ENCODE data around the gene TMEM219. TPM values are rescaled to one million over a fixed set of nuclear protein-coding genes. Genes with fewer than 3 reads are reported as not detected.
A peak's percentile ranks its signal among the peaks of the same experiment; 100 is the strongest.

The TMEM219 gene
- total RNA-seq (ENCODE audit: unreplicated experiment) = 88.0 TPM
- long read RNA-seq, transcript TMEM219-204 (5 exons, 1,292 nt) = major isoform, 18 of 68 reads
- long read RNA-seq, transcript TMEM219-201 (6 exons, 999 nt) = minor isoform, 14 of 68 reads
- long read RNA-seq, partial matches to known transcripts = 6 of 68 reads
- long read RNA-seq, other reads (novel, unspliced or antisense) = 28 of 68 reads

DNA sequence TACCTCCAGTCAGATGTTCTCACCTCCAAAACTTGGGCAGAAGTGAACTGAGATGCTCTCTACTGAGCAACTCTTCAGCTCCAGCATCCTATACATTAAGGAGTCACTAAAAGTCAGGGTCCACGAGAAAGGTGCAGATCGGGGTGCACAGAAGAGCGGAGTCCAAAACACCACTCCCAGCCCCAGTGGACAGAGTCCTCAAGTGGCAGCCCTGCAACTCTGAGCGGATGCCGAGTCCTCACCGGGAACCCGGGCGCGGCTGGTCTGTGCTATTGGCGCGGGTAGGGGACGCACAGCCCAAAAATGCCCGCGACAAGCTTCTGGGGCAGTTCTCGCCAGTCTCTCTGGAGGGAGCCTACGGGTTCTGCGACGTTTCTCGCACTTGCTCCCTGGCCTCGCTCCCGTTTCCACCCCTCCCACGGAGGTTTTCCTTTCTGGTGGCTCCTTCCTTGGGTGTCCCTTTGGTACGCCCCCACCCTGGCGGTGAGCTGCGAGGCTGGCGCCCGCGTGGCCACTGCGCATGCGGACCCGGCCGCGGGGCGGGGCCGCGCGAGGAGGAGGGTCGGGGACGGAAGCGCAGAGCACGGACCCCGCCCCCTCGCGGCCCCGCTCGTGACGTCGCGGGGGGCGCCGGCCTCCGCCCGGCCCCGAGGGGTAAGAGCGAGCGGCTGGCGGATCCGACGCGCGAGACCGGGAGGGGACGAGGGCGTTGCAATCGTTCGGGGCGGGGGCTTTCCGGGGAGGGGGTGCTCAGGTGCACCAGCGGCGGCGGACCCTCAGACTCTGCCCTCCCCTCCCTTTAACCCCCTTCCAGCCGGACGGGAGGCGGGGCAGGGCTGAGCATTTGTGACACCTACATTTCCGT, at the start of gene TMEM219:
Gene TMEM219 (plus strand): TSS at position 601 of the 865 bp plus-strand sequence. CDS start 1,065 bp downstream, outside the sequence.
- no peaks in the 10 kb centered on the region for H3K4me1 Mint-ChIP-seq (ENCODE audit: low read depth, unreplicated experiment)
- H3K27me3 Mint-ChIP-seq (ENCODE audit: unreplicated experiment) = peaks cover 2% of the 10 kb centered on the region
- peak within 1 kb of the TSS; percentile 62 for H3K27ac Mint-ChIP-seq (ENCODE audit: unreplicated experiment)
- peak; percentile 64 for TF ChIP-seq CTCF (IDR thresholded peaks at IDR 0.05; ENCODE audit: partially characterized antibody, unreplicated experiment)
- H3K36me3 Mint-ChIP-seq (ENCODE audit: unreplicated experiment) = peaks cover 4% of the 10 kb centered on the region
- DNase-seq = peak; percentile 91
- peak within 1 kb of the TSS; percentile 95 for H3K4me3 Mint-ChIP-seq (ENCODE audit: unreplicated experiment)
- H3K9me3 Mint-ChIP-seq (ENCODE audit: unreplicated experiment) = peaks cover 6% of the 10 kb centered on the region

DNA sequence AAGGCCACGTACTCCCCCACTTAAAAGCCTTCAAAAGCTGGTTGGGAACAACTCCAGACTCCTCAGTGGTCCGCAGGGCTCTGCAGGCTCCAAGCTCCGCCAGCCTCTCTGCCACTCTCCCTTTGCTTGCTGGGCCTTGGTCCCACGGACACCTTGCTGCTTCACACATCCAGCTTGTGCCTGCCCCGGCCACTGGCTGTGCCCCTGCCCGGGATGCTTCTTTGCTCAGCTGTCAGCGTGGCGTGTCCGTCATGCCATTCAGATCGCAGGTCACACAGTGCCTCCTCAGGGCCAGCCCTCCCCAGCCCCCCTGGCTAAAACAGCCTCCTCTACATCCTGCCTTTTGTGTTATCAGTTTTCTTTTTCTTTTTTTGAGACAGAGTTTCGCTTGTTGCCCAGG, 49.8 kb upstream of the TMEM219 start:
- Mint-ChIP-seq H3K36me3 (ENCODE audit: unreplicated experiment) (no peaks in the 10 kb centered on the region), H3K4me1 (ENCODE audit: low read depth, unreplicated experiment) (no peaks in the 10 kb centered on the region), H3K27me3 (ENCODE audit: unreplicated experiment) (peaks cover 12% of the 10 kb centered on the region), H3K4me3 (ENCODE audit: unreplicated experiment) (peak overlapping the region; percentile 34), H3K27ac (ENCODE audit: unreplicated experiment) (no peak overlapping the region), H3K9me3 (ENCODE audit: unreplicated experiment) (peaks cover 4% of the 10 kb centered on the region)
- no peak for DNase-seq
- no peak for TF ChIP-seq CTCF (IDR thresholded peaks at IDR 0.05; ENCODE audit: partially characterized antibody, unreplicated experiment)

DNA sequence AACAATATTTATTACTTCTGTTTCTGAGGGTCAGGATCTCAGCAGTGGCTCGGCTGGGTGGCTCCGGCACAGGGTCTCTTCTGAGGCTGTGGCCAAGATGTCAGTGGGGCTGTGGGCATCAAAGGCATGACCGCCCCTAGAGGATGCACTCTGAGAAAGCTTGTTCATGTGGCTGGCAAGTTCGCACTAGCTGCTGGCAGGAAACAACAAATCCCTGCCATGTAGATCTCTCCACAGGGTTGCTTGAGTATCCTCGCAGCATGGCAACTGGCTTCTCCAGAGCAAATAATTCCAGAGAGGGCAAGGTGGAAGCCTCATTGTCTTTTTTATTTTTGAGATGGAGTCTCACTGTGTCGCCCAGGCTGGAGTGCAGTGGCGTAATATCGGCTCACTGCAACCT, 48.4 kb upstream of the TMEM219 start:
- Mint-ChIP-seq H3K27me3 (ENCODE audit: unreplicated experiment) (peaks cover 9% of the 10 kb centered on the region), H3K27ac (ENCODE audit: unreplicated experiment) (peak overlapping the region; percentile 1), H3K4me1 (ENCODE audit: low read depth, unreplicated experiment) (no peaks in the 10 kb centered on the region), H3K36me3 (ENCODE audit: unreplicated experiment) (no peaks in the 10 kb centered on the region), H3K4me3 (ENCODE audit: unreplicated experiment) (no peak overlapping the region), H3K9me3 (ENCODE audit: unreplicated experiment) (peaks cover 4% of the 10 kb centered on the region)
- no peak for DNase-seq
- no peak for TF ChIP-seq CTCF (IDR thresholded peaks at IDR 0.05; ENCODE audit: partially characterized antibody, unreplicated experiment)

GRCh38 chr16:29915590-29916247, 46.2 kb upstream of the TMEM219 start:
- Mint-ChIP-seq H3K27me3 (ENCODE audit: unreplicated experiment) (peaks cover 9% of the 10 kb centered on the region), H3K4me3 (ENCODE audit: unreplicated experiment) (no peak overlapping the region), H3K27ac (ENCODE audit: unreplicated experiment) (no peak overlapping the region), H3K36me3 (ENCODE audit: unreplicated experiment) (no peaks in the 10 kb centered on the region), H3K4me1 (ENCODE audit: low read depth, unreplicated experiment) (peaks cover under 1% of the 10 kb centered on the region), H3K9me3 (ENCODE audit: unreplicated experiment) (peaks cover 4% of the 10 kb centered on the region)
- DNase-seq = no peak
- no peak for TF ChIP-seq CTCF (IDR thresholded peaks at IDR 0.05; ENCODE audit: partially characterized antibody, unreplicated experiment)

Measured in glutamatergic neuron (in vitro differentiated cells).